Tibial nerve (tissue), 4 donors: ENCODE data around the gene APEX2. TPM values are rescaled to one million over a fixed set of nuclear protein-coding genes. Genes with fewer than 3 reads are reported as not detected.

Experiments
- DNase-seq, 2 donors: peaks; one replicate each; pipeline ENCODE4 v3.0.0-alpha.2; 2019; ENCODE audit warnings: low spot score in 2 of 2
- H3K27ac ChIP-seq, 4 donors: fragments of 200-600 bp; sonication (generic) in 3 of 4; one replicate each; pipeline ENCODE4 v1.5.1; 2017 to 2019; ENCODE audit warnings: mild to moderate bottlenecking in 1 of 4
- H3K27me3 ChIP-seq, 2 donors: fragments of 200-600 bp; sonication (generic) in 1 of 2; one replicate each; pipeline versions ENCODE4 v1.5.1 to v1.6.0; 2017 to 2019
- H3K36me3 ChIP-seq, 3 donors: fragments of 200-600 bp; sonication (generic); one replicate each; pipeline ENCODE4 v1.5.1; 2018 to 2019
- H3K4me1 ChIP-seq, 4 donors: fragments of 200-600 bp; sonication (generic) in 3 of 4; one replicate each; pipeline ENCODE4 v1.5.1; 2017 to 2019
- H3K4me3 ChIP-seq, 4 donors: fragments of 200-600 bp; sonication (generic) in 3 of 4; one replicate each; pipeline ENCODE4 v1.5.1; 2017 to 2019; ENCODE audit warnings: mild to moderate bottlenecking in 1 of 4, moderate library complexity in 1 of 4
- H3K9me3 ChIP-seq, 4 donors: fragments of 200-600 bp; sonication (generic) in 3 of 4; one replicate each; pipeline ENCODE4 v1.5.1; 2017 to 2019
- EP300 ChIP-seq, 2 donors: sonication (generic); formaldehyde crosslinking; IDR thresholded peaks; one replicate each; pipeline ENCODE4 v1.6.1; 2017; ENCODE audit warnings: antibody characterized with exemption in 2 of 2, mild to moderate bottlenecking in 1 of 2
- POLR2A ChIP-seq, 2 donors: fragments of 450-650 bp; IDR thresholded peaks; one replicate each; pipeline ENCODE4 v1.6.1; 2017; ENCODE audit warnings: antibody characterized with exemption in 2 of 2, mild to moderate bottlenecking in 2 of 2, moderate library complexity in 2 of 2
- WGBS, 2 donors: methylation state at CpG; one replicate each; pipeline ENCODE4 v1.1.5; 2018; 5-methylcytosine and 5-hydroxymethylcytosine counted together
- total RNA-seq, 4 donors: library from RNA; depleted of rRNA; stranded (reverse); fragments of >200 nt; gene quantifications; one replicate each; pipeline ENCODE4 v1.1.0, GENCODE V29; 2016
- TF ChIP-seq, protein P1 (sequence below), 5 experiments: fragments of 200-600 bp in 3 of 5; fragments of 450-650 bp in 2 of 5; sonication (generic) in 3 of 5; IDR thresholded peaks; one replicate each; pipeline ENCODE4 v1.5.1; 2016 to 2019; ENCODE audit warnings: antibody characterized with exemption in 5 of 5, mild to moderate bottlenecking in 3 of 5, moderate library complexity in 2 of 5

The APEX2 gene
- total RNA-seq, 4 donors from 2014 or later = 8.0 to 24.5 (median 10.5) TPM

DNA sequence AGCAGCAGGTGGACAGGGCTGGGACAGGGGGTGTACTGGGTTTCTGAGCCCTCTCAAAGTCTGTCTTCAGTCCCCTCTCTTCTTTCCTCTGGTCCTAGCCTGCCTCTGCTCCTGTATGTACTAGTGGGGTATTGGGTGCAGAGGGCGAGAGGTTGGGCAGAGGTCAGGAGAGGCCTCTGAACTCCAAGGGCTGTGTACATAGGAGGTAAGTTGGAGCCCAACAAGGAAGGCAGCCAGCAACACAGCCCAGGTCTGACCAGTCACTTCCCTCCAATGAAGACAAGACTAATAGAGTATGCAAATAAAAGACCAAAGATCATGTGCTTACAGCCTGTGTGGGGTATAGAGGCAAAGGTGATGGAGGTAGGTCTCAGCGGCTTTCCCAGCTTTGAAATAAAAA lies 6.1 kb upstream of the APEX2 start, which contains the start of gene PFKFB1:
Gene PFKFB1 (minus strand): TSS at position 90 of the 400 bp plus-strand sequence. CDS start 181 bp downstream, outside the sequence.
- TF ChIP-seq, protein P1, sequence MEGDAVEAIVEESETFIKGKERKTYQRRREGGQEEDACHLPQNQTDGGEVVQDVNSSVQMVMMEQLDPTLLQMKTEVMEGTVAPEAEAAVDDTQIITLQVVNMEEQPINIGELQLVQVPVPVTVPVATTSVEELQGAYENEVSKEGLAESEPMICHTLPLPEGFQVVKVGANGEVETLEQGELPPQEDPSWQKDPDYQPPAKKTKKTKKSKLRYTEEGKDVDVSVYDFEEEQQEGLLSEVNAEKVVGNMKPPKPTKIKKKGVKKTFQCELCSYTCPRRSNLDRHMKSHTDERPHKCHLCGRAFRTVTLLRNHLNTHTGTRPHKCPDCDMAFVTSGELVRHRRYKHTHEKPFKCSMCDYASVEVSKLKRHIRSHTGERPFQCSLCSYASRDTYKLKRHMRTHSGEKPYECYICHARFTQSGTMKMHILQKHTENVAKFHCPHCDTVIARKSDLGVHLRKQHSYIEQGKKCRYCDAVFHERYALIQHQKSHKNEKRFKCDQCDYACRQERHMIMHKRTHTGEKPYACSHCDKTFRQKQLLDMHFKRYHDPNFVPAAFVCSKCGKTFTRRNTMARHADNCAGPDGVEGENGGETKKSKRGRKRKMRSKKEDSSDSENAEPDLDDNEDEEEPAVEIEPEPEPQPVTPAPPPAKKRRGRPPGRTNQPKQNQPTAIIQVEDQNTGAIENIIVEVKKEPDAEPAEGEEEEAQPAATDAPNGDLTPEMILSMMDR (IDR thresholded peaks at IDR 0.05) = no peak
- TF ChIP-seq EP300 (IDR thresholded peaks at IDR 0.05) (no peak), POLR2A (IDR thresholded peaks at IDR 0.05) (no peak)

DNA sequence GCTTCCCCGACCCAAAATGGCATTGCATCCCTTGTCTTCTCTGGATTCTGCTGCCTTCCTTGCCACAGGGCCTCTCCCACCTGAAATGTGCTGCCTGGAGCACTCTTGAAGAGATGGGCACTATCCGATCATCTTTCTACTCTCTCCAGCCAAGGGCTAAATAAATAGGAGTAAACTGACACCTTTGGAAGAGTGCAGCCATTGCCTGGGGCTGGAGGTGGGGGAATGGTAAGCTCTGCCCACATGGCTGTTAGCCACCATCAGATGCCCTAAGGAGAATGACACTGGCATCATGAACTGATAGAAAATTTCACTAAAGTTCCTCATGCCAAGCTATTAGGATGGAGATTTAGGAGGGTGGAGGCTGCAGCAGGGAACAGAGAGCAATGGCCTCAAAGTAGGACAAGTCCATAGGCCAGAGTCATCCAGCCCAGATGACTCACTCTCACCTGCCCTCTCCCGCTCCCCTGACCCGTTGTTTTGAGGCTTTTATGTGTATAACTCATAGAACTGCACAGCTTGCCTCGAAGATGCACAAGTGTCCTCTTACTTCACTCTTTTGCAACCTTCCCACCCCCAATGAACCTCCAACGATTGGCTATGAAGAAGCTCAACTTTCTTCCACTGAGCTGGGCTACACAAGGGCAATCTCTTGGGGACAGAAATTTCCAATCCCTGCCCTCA lies 5.4 kb upstream of the APEX2 start:
- 73 to 92% methylated on average over 5 to 6 of the region's 6 CpGs for WGBS, 2 donors
- Histone ChIP-seq H3K36me3 (no peaks in the 10 kb centered on the region), H3K27ac (no peak overlapping the region), H3K4me1 (no peaks in the 10 kb centered on the region), H3K4me3 (no peak overlapping the region), H3K9me3 (no peaks in the 10 kb centered on the region), H3K27me3 (peaks cover 0 to 4% of the 10 kb centered on the region in 2 donors)
- no peak for DNase-seq
- no peak for TF ChIP-seq EP300 (IDR thresholded peaks at IDR 0.05)
- TF ChIP-seq, protein P1 (IDR thresholded peaks at IDR 0.05) = no peak

More for the DNA sequence above, 6.1 kb upstream of the APEX2 start, which contains the start of gene PFKFB1:
- Histone ChIP-seq H3K36me3 (no peaks in the 10 kb centered on the region), H3K4me3 (no peak within 1 kb of the TSS), H3K27me3 (peaks cover 0 to 4% of the 10 kb centered on the region in 2 donors), H3K4me1 (no peaks in the 10 kb centered on the region), H3K27ac (no peak within 1 kb of the TSS), H3K9me3 (no peaks in the 10 kb centered on the region)
- DNase-seq = no peak
- 60 to 88% methylated on average over 2 of the region's 2 CpGs for WGBS, 2 donors

DNA sequence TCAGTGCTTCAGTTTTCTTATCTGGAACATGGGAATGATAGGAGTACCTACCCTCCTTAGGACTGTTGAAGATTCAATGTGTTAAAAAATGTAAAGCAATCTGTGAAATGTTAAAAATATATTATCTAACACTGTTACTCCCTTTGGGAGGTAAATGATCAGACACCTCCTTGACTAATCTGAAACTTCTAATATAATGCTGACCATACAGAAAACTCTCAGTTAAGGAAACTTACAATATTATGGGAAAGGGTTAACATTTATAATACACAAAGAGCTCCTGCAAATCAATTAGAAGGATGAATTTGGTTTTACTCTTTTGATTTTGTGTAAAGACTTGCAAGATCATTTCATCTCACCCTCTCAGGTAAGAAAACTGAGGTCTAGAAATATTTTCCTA lies 4.5 kb upstream of the APEX2 start:
- Histone ChIP-seq H3K9me3 (no peaks in the 10 kb centered on the region), H3K4me3 (no peak overlapping the region), H3K27ac (no peak overlapping the region), H3K36me3 (no peaks in the 10 kb centered on the region), H3K4me1 (no peaks in the 10 kb centered on the region), H3K27me3 (peaks cover 0 to 4% of the 10 kb centered on the region in 2 donors)
- TF ChIP-seq EP300 (IDR thresholded peaks at IDR 0.05) (no peak), POLR2A (IDR thresholded peaks at IDR 0.05) (no peak)
- TF ChIP-seq, protein P1 (IDR thresholded peaks at IDR 0.05) = no peak
- no peak for DNase-seq

DNA sequence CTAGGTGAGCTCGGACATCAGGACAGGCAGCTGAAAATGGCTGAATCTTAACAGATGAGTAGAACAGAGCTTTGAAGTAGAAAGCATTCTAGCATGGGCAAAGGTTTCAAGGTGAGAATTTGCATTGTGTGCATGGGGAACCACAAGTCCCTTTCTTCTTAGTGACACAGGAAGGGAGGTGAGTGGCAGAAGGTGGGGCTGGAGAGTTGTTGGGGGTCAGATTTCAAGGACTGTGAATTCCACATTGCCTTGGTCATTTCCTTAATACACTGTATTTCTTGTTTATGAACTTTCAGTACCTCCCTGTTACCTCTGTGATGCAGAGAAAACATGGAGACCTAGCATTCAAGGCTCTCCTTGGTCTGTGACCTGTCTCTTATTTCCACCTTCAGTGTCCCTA lies 4.1 kb downstream of the APEX2 start:
- Histone ChIP-seq H3K4me1 (peaks cover 0 to 12% (median 3%) of the 10 kb centered on the region in 4 donors), H3K4me3 (no peak overlapping the region), H3K27me3 (no peaks in the 10 kb centered on the region), H3K9me3 (no peaks in the 10 kb centered on the region), H3K36me3 (peaks cover 0 to 51% (median 0%) of the 10 kb centered on the region in 3 donors), H3K27ac (no peak overlapping the region)
- 63 to 100% methylated on average over 1 of the region's 1 CpG for WGBS, 2 donors
- no peak for DNase-seq
- TF ChIP-seq, protein P1 (IDR thresholded peaks at IDR 0.05) = no peak
- TF ChIP-seq EP300 (IDR thresholded peaks at IDR 0.05) = no peak
- no peak for TF ChIP-seq POLR2A (IDR thresholded peaks at IDR 0.05)

DNA sequence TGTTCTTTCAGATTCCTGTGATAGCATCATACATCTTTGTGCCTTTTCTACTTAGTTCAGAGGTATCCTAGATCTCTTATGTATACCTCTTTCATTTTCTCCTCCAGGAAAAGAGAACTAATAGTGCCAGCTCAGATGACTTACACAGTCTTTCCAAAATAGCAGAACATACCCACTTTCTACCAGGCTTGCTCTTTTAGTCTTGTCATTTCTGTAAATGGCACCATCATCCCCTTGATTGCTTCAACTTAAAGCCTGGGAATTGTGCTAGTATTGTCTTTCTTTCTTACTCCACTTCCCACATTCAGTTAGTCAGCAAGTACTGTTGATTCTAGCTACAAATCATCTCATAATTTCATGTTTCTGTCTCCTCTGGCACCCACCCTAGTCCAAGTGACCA lies 5.1 kb downstream of the APEX2 start:
- H3K4me1 ChIP-seq = peaks cover 0 to 12% (median 3%) of the 10 kb centered on the region in 4 donors

More for the DNA sequence above, 5.1 kb downstream of the APEX2 start:
- Histone ChIP-seq H3K4me3 (no peak overlapping the region), H3K27me3 (no peaks in the 10 kb centered on the region), H3K27ac (no peak overlapping the region), H3K36me3 (peaks cover 0 to 51% (median 0%) of the 10 kb centered on the region in 3 donors), H3K9me3 (no peaks in the 10 kb centered on the region)
- TF ChIP-seq POLR2A (IDR thresholded peaks at IDR 0.05) (no peak), EP300 (IDR thresholded peaks at IDR 0.05) (no peak)
- TF ChIP-seq, protein P1 (IDR thresholded peaks at IDR 0.05) = no peak
- DNase-seq = no peak
